Activated CD4-positive, alpha-beta T cell treated with anti-CD3 and anti-CD28 coated beads, Interleukin-2, Interleukin-4, amounts not matched to agents 100 ng/mL and 50 ng/mL, durations not matched to agents 16 hours and 8 hours (primary cell): Measurements from ENCODE around the gene SNED1.

Source experiments
- DNase-seq: peaks from one replicate; pipeline ENCODE4 v3.0.0-alpha.2; 2020; ENCODE audit warnings: low spot score

Gene SNED1

DNA sequence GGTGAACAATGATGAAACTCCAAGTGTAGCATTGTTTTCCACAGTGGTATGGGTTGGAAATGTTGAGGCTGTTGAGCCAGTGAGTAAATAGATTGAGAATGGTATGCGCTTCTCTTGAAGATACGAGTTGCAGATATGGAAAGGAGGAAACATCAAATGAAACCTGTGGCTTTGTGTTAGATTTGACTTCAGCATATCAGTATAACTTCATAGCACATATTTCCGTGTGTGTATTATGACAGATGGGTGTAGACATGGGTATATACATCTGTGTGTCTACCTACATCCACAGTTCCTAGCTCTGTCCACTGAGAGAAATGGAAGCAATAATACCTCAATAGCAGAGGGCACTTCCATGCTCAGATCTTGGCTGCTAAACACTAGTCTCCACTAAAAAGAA is 8.0 kb downstream of the SNED1 start:
- no peak for DNase-seq

DNA sequence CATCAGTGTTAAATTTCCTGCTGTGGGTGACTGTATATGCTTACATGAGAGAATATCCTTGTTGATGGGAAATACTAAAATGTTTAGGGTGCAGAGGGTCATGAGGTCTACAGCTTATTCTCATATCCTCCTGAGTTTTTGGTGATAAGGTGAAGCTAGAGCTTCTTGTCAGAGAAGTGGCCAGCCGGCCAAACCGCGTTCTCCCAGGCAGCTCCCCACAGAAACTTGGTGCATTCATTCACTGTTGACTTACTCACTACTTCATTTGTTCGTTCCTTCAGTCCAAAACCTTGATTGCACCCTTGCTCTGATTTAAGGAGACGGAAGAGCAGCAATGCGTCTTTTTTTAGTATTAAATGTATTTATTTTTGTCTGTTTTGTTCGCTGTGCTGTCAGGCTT is 8.7 kb downstream of the SNED1 start:
- DNase-seq = no peak

DNA sequence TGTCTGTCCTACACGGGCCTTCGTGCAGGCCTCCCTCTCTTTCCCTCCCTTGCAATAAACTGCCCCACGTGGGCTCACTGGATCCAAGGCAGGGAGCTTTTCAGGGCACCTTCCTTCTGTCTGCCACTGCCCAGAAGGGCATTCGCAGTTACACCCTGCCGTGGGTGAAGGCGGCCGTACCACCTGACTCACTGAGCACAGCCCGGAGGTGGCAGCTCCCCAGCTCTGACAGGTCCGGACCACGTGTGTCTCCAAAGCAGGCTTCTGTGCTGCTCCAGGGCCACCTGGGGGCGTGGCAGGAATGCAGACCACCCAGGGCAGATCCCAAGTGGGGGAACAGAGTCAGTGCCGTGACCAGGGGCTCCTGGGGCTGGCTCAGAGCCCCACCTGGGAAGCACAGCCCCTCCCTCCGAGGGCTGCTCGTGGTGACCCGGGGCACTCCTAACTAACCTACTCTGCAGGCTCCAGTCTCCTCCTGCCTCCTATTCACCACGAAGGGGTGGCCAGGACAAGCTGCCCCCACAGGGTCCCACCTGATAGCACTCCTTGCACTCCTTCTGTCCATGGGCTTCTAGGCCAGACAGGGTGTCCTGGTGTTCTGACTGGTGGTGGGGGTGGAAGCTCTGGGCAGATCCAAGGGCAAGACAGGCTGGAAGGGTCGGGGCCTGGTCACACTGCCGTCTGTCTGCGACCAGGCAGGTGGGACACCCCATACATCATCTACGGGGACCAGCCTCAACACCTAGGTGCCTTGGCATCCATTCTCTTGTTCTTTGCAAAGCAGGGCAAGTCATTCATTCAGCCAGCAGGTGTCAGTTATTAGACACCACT is 9.7 kb downstream of the SNED1 start:
- DNase-seq = no peak

DNA sequence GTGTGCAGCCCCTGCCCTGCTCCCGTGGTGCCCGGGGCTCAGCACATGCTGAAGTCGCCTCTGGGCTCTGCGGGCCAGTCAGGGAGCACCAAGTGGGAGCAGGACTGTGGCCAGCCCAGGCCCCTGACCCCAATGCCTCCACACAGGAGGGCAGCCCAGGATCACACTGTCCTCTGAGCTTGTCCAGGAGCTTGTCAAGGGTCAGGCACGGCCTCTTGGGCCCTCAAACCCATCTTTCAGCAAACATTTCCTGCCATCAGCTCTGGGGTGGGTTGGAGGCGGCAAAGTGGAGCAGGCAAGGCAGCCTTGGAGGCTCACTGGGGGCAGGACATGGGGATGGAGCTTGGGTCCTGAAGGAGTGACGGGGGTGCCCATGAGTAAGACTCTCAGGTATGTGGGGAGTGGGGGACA is 10.3 kb downstream of the SNED1 start:
- no peak for DNase-seq

DNA sequence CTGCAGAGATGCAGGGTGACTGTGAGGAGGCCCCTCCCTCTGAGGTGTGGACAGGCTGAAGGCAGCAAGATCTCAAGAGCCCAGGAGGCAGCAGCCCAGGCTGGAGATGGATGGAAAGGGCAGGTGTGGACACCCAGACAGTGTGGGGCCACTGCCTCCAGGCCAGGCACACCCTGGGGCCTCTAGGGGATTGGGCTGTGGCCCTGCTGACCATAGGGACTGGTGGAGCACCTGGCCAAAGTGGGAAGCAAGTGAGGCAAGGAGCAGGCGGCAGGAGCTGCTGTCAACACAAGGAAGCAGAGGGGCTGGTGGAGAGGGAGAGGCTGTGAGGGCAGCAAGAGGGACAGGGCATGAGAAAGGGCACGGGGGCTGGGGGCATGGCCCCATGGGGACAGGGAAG is 10.8 kb downstream of the SNED1 start:
- DNase-seq = no peak

DNA sequence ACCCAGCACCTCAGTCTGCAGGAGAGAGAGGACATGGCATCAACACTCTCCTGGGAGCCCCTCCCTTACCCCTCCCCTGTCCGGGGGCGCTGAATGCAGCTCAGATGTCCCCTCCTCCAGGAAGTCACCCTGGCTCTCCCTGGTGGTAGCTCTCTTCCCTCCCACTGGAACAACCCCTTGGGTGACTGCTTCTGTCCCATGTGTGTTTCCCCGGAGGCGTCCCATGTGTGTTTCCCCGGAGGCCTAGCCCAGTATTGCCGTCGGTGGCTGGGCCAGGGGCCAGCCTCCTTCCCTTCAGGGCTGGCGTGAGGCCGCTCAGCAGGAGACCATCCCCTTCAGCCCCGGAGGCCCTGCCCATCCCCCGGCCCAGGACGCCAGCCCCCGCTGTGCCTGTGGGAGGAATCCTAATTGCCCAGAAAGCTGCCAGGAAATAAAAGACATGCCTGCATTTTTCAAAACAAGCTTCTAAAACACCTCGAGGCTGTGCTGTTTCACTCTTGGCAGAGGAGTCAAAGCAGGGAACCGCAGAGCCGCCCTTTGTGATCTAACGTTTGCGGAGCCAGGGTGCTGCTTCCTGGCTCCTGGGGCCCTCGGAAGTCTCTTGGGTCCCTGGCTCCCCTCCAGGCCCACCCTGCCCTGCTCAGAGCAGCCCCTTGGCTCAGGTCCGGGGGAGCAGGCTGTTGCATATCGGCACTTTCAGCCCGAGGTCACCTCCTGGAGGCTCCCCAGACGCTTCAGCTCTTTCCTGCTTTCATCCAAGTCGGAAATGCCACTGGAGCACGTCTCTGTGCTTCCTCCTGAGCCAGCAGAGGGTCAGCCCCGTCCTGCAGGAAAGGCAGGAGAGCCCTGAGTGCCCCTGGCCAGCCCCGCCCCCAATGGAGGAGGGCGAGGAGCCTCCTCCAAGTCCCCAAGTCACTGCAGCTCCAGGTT is 11.4 kb downstream of the SNED1 start:
- peak; percentile 16 for DNase-seq

DNA sequence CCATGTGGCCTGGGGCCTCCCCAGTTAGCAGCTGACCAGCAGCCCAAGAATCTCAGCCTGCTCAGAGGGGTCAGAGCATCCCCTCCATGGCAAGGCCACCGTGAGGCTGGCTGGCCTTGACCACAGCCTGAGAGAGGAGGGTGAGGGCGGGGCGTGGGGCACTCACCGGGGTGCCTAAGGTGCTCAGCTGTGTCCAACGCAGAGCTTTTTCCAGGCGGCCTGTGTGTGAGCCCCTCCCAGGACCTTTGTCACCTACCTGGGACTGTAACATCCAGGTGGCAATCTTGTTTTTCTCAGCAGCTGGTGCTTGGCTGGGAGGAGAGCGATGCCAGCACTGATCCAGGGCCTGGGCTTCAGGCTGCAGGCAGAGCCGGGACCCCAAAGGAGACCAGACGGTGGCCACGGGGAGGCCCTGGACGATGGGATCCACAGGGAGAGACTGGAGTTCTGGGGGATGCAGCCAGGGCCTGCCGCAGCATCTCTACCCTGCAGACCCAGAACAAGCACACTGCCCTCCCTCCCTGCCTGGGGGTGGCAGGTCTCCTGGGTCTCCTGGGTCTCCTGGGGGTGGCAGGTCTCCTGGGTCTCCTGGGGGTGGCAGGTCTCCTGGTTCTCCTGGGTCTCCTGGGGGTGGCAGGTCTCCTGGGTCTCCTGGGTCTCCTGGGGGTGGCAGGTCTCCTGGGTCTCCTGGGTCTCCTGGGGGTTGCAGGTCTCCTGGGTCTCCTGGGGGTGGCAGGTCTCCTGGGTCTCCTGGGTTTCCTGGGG is 12.3 kb downstream of the SNED1 start:
- DNase-seq = no peak

DNA sequence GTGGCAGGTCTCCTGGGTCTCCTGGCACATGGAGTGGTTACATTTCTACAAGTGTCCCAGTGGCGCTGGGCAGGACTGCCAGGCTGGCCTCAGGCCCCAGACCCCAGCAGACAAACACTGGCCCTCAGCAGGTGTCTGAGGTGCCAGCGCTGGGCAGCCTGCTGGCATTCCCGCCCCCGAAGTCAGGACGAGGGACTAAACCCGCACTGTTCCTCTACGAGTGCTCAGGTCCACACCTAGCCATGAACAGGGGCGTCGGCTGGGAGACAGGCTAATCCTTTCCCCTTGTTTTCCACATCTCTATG is 12.8 kb downstream of the SNED1 start:
- no peak for DNase-seq

DNA sequence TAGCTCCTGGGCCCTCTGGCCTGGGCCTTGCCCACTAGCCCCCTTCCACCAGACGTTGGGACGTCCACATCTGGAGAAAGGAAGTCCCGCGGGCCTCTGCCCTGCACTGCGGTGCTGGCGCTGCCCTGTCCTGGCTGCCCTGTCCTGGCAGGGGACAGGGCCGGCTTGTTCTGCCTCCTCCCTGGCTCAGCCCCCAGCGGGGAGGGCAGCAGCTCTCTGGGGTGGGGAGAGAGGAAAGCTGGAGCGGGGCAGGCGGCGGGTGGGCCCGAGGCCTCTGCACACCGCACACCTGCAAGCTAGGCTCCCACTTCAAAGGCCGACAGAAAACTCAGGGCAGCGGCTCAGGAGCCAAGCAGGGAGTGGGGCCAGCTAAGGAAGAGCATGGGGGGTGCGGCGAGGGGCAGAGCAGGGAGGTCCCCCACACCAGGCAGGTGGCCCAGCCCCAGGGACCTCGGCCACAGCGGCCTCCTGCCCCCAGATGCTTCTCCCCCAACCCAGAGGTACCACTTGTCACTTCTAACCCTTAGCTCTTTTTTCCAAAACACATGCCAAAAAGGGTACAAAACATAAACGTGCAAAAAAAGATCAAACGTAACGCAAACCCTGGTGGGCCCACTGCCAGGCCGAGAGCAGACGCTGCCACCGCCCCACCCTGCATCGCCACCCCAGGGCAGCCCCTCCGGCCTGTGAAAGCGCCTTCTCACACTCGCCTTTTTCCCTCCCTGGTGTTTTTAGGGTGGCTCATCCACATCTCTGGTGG is 13.5 kb downstream of the SNED1 start:
- DNase-seq = no peak

DNA sequence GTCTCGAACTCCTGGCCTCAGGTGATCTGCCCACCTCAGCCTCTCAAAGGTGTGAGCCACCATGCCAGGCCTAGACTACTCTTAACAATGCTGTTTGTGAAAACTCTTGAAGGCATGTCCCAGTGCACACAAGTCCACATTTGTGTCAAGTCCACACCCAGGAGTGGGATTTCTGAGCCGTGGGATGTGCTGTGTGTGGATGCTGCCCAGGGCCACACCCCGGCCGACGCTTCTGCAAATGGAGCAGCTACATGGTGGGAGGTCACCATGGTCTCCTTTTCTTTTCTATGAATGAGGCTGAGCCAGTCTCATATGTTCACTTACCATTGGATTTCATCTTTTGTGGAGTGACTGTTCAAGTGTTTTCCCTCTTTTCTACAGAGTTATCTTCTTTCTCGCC is 15.8 kb downstream of the SNED1 start:
- no peak for DNase-seq

DNA sequence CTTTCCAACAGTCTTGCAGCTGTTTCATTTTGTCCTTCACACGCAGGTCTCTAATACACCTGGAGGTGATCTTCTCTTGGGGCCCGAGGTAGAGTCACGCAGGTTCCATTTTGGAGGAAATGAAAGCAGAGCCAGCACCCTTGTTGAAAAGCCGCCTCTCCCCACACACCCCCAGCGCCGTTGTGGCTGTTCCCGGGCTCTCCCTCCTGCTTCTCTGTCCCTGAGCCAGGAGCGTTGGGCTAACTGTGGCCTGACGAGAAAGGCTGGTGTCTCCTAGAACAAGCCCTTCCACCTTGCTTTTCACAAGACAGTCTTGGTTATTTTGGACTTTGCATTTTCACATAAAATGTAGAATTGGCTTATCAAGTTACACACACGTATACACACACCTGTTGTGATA is 16.3 kb downstream of the SNED1 start:
- DNase-seq = no peak

DNA sequence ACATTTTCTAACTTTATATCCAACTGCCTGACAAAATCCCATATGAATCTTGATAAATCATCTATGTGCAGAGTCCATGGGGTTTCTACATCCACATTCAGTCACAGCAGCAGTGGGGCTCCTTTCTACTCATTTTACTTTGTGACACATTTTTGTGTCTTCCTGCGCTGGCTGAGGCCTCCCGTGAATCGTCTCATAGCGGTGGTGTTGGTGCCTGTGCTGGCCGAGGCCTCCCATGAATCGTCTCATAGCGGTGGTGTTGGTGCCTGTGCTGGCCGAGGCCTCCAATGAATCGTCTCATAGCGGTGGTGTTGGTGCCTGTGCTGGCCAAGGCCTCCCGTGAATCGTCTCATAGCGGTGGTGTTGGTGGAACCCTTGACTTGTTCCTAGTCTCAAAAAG is 17.0 kb downstream of the SNED1 start:
- no peak for DNase-seq

DNA sequence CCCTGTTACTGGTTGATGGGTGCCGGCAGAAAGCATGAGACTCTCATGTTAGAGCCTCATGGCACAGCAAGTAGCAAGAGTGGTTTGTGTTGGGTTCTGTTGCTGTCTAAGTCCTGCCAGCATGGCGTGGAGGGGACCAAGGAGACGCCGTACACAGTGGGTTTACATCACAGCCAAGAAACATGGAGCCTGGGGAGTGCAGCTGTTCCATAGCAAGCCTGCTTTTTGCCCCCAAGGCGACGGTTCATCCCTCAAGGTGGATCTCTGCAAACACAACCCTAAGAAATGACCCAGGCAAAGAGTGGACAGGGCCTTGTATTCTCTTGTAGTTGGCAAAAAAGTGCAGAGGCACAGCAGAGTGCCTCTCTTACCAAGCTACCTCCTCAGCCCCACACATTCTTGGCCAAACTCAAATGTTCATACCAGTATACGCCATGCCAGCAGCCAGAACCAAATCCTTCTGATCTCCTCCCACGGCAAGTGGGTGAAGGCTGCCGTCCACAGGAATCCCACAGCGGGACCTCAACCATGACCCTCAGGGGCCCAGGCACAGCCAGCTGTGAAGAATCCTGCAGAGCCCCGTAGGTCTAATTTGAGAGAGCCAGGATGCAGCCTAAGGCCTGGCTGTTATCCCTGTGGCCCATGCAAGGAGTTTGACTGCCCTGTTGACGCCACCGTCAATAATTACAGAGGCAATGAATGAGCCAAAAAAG is 19.0 kb downstream of the SNED1 start:
- no peak for DNase-seq

DNA sequence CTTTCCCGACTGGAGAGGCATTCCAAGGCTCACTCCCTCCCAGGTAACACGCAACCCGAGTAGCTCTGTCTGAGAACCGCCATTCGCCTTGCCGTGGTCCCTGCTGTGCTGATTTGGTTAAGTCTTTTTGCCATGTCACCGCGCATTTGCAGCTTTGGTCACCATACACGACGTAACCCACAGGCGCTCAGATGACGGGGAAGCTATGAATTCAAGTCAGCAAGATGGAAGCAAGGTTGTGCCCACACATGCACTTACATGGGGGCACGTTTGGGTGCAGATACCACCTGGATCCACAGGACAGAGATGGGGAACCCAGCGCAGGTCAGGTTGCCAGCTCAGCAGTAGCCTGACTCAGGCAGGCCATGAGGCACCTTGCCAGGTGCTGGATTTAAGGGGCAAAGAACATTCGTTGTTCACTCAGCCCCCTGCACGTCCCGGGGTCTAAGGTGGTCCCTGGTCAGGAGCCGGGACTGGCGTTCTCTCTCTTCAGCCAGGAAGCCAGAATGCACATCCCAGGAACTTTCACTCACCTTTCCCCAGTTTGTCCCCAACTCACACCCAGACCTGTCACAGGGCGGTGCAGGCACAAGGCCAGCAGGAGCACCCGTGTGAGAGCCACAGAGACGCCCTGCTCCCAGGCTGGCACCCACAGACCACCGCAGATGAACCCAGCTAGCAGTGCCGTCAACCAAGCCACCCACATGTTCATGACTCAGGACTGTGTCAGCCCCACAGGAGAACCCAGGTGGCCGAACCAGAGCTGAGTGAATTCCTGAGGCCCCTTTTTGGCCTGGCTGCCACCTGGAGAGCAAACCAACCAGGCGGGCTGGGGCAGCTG is 19.9 kb downstream of the SNED1 start:
- no peak for DNase-seq

DNA sequence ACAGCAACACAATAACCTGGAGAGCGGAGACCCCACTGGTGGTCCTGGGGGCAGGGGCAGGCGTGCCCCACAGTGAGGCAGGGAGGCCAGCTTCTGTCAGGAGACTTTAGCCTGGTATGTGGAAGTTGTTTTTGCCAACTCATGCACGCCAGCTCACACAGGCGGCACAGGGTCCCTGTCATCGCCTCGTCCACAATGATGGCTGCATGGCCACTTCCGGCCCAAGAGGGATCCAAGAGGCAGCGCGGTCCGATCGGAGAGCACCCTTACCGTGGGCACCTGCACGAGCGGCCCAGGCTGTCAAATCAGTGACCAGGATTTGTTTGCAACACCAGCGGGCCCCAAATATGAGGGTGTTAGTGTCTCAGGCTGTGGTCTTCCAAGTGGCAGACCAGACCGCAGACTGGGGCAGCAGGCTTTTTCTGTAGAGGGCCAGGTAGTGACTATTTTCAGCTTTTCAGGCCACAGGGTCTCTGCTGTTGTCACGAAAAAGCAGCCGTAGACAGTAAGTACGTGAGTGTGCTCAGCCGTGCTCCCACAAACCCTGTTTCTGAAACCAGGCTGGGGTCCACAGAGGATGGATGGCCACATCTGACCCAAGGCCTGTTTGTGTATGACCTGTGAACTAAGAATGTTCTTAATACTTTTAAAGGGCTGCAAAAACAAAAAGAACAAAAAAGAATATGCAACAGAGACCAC is 21.2 kb downstream of the SNED1 start:
- no peak for DNase-seq

DNA sequence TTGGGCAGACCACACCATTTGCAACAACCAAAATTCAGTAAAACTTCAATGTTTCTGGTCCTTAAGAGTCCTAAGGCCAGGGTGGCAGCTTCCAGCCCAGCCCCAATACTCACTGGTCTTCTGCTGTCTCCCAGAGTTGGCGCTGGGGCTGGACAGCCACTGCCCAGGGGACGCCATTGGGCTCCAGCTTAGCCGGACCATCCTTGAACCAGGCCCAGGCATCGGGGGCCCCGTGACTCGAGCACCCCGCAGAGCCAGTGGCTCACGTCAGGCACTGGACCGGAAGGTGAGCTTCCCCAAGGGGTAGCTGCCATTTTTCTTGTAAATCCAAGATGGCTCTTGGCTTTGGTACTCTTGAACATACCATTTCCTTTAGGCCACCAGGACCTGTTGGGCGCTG is 21.8 kb downstream of the SNED1 start:
- DNase-seq = no peak

DNA sequence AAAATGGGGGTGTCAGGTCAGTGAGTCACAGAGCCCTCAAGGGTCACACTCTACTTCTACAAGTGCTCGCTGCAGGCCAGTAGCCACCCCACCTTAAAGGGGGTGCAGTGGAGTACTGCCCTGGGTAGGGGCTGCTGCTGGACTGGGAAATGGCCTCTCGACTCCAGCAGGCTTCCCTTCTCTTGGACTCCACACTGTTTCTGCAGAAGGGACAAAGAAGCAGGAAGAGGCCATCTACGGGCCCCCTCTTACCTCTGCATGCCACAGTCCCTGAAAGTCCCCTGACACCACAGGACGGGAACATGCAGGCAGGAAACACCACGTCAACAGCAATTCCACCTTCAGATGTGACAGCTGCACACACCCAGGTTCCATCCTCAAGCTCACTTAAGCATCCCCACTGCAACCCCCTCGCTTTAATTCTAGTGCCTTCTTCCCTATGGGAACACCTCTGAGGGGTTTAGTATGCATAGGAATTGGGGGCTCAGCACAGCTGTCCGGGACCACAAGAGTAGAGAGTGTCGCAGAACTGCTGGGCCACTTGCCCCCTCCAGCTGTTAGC is 22.3 kb downstream of the SNED1 start:
- DNase-seq = no peak

DNA sequence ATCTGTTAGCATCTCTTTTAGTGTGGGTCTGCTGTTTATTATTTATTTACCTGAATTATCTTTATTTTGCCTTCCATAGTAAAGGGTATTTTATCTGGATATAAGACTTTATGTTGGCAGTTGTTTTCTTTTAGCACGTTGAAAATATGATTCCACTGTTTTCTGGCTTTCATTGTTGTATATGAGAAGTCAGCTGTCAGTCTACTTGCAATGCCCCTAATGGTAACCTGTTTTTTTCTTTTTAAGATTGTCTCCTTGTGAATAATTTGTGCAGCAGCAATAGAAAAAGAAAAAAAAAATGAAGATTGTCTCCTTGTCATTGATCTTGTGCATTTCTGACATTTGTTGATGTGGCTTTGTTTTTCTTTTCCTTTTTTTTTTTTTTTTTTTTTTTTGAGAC is 27.2 kb downstream of the SNED1 start:
- DNase-seq = no peak

DNA sequence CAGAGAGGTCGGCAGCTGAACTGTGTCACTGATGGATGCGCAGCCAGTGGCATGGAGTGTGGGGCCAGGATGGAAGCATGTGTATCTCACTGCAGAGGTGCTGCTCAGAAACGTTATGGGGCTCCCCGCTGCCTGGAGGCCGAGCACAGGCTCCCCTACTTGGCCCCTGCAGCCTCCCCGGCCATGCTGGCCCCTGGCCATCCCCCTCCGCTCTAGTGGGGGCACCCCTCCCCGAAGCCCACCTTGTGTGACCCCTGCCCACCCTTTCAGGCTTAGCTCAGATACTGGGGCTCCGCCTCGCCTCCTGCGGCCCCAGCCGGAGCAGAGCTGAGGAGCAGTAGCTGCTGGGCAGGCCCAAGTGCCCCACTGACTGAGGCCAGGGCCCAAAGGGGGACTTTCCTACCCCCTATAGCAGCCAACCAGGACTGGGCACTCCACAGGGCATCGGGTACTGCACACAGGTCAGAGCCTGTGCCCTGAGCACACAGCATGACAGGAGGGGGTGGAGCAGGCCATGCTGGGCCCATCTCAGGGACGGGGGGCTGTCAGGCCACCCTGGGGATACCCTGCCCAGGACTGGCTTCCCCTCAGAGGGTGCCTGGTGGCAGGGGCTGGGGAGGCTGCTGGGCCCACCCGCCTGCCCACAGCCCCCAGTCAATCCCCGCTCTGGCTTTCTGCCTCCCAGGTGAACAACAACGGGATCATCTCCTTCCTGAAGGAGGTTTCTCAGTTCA is 31.3 kb downstream of the SNED1 start:
- no peak for DNase-seq
